SK-N-SH (cell line): ENCODE measurements around the gene JPT2.

Experiments
- EP300 ChIP-seq, 2 experiments: IDR thresholded peaks; 2 replicates each; pipeline versions ENCODE4 v1.4.0 to v1.6.1; 2012; ENCODE audit warnings: borderline replicate concordance in 1 of 2, low read depth in 1 of 2, low read length in 1 of 2
- EZH2phosphoT487 ChIP-seq: fragments of 200-600 bp; sonication (generic); IDR thresholded peaks from 2 replicates; pipeline ENCODE4 v1.6.1; 2017; ENCODE audit warnings: low read depth, mixed run types, mild to moderate bottlenecking, antibody characterized with exemption, moderate library complexity, borderline replicate concordance
- POLR2AphosphoS5 ChIP-seq: IDR thresholded peaks from 2 replicates; pipeline ENCODE4 v1.6.1; 2012; ENCODE audit warnings: low read depth, low read length
- RFX5 ChIP-seq: IDR thresholded peaks from 2 replicates; pipeline ENCODE4 v1.6.1; 2012; ENCODE audit warnings: mild to moderate bottlenecking, improper control_type of control experiment, low read length
- TF ChIP-seq, protein P1 (sequence below): fragments of 200-600 bp; sonication (generic); IDR thresholded peaks from 2 replicates; pipeline ENCODE4 v1.6.1; 2017; ENCODE audit warnings: antibody characterized with exemption, mild to moderate bottlenecking, moderate library complexity
- TF ChIP-seq, protein P2 (sequence below): fragments of 150-350 bp; IDR thresholded peaks from 2 replicates; pipeline ENCODE4 v1.6.1; 2017; ENCODE audit warnings: antibody characterized with exemption, low read length, low read depth, borderline replicate concordance

DNA sequence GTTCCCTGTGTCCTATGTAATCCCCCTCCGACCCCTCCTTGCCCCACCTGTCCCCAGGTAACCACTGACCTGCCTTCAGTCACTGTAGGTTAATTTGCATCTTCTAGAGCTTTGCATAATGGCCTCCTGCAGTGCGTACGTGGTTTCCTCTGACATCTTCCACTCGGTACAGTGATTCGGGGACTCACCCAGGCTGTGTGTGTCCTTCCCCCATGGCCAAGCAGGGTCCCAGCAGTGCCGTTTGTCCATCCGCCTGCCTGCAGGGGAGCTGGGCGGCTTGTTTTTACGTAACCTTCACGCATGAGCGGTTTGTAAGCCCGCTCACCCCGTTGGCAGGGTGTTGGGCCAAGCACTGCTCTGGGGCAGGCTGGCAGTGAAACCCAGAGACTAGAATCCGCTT lies 35.9 kb downstream of the JPT2 start:
- no peak for TF ChIP-seq EZH2phosphoT487
- TF ChIP-seq EP300 (IDR thresholded peaks at IDR 0.05; ENCODE audit: borderline replicate concordance in 1 of 2, low read depth in 1 of 2, low read length in 1 of 2), result no peak
- TF ChIP-seq, protein P1, sequence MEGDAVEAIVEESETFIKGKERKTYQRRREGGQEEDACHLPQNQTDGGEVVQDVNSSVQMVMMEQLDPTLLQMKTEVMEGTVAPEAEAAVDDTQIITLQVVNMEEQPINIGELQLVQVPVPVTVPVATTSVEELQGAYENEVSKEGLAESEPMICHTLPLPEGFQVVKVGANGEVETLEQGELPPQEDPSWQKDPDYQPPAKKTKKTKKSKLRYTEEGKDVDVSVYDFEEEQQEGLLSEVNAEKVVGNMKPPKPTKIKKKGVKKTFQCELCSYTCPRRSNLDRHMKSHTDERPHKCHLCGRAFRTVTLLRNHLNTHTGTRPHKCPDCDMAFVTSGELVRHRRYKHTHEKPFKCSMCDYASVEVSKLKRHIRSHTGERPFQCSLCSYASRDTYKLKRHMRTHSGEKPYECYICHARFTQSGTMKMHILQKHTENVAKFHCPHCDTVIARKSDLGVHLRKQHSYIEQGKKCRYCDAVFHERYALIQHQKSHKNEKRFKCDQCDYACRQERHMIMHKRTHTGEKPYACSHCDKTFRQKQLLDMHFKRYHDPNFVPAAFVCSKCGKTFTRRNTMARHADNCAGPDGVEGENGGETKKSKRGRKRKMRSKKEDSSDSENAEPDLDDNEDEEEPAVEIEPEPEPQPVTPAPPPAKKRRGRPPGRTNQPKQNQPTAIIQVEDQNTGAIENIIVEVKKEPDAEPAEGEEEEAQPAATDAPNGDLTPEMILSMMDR, result no peak
- TF ChIP-seq, protein P2, sequence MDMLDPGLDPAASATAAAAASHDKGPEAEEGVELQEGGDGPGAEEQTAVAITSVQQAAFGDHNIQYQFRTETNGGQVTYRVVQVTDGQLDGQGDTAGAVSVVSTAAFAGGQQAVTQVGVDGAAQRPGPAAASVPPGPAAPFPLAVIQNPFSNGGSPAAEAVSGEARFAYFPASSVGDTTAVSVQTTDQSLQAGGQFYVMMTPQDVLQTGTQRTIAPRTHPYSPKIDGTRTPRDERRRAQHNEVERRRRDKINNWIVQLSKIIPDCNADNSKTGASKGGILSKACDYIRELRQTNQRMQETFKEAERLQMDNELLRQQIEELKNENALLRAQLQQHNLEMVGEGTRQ, result no peak
- TF ChIP-seq POLR2AphosphoS5, result no peak
- TF ChIP-seq RFX5, result no peak
